Mesendoderm (in vitro differentiated cells): Measurements from ENCODE around the gene C3orf38. TPM values are rescaled to one million over a fixed set of nuclear protein-coding genes. Genes with fewer than 3 reads are reported as not detected.

ENCODE experiments used
- DNase-seq: peaks from one replicate; pipeline ENCODE4 v3.0.0; 2013
- H2AK5ac ChIP-seq: 2 replicates; pipeline ENCODE4 v1.6.1; 2013; ENCODE audit warnings: low read length, inconsistent platforms
- H2BK120ac ChIP-seq: 2 replicates; pipeline ENCODE4 v1.6.1; 2013; ENCODE audit warnings: low read depth, mild to moderate bottlenecking, low read length, moderate library complexity, mixed read lengths
- H2BK15ac ChIP-seq: replicated peaks from 2 replicates; pipeline ENCODE4 v1.6.1; 2013; ENCODE audit warnings: low read depth, mild to moderate bottlenecking, moderate library complexity
- H2BK5ac ChIP-seq: 2 replicates; pipeline ENCODE4 v1.6.1; 2013; ENCODE audit warnings: low read length, inconsistent platforms
- H3K18ac ChIP-seq: 2 replicates; pipeline ENCODE4 v1.6.1; 2013; ENCODE audit warnings: mild to moderate bottlenecking, low read length, mixed read lengths
- H3K23ac ChIP-seq: one replicate; pipeline ENCODE4 v1.6.1; 2013; ENCODE audit warnings: low read length
- H3K27ac ChIP-seq: 2 replicates; pipeline ENCODE4 v1.5.1; 2013; ENCODE audit warnings: low read depth, mild to moderate bottlenecking, inconsistent platforms, low read length, moderate library complexity
- H3K27me3 ChIP-seq: 2 replicates; pipeline ENCODE4 v1.6.1; 2013; ENCODE audit warnings: low read length, control low read depth, mild to moderate bottlenecking, inconsistent platforms; ENCODE audit not compliant: insufficient read depth, poor library complexity
- H3K36me3 ChIP-seq: 2 replicates; pipeline ENCODE4 v1.6.1; 2013; ENCODE audit warnings: low read length, inconsistent platforms; ENCODE audit not compliant: control insufficient read depth, insufficient read depth
- H3K4ac ChIP-seq: one replicate; pipeline ENCODE4 v1.6.1; 2013; ENCODE audit warnings: low read depth, mild to moderate bottlenecking, low read length, moderate library complexity
- H3K4me1 ChIP-seq: 2 replicates; pipeline ENCODE4 v1.6.1; 2013; ENCODE audit warnings: low read depth, low read length, inconsistent platforms; ENCODE audit not compliant: control insufficient read depth
- H3K4me2 ChIP-seq: 2 replicates; pipeline ENCODE4 v1.6.1; 2013; ENCODE audit warnings: low read length
- H3K4me3 ChIP-seq: 2 replicates; pipeline ENCODE4 v1.5.1; 2013; ENCODE audit warnings: mild to moderate bottlenecking, low read length
- H3K56ac ChIP-seq: one replicate; pipeline ENCODE4 v1.6.1; 2013; ENCODE audit warnings: low read length
- H3K79me1 ChIP-seq: 2 replicates; pipeline ENCODE4 v1.6.1; 2013; ENCODE audit warnings: low read length, inconsistent platforms
- H3K79me2 ChIP-seq: 2 replicates; pipeline ENCODE4 v1.6.1; 2013; ENCODE audit warnings: mild to moderate bottlenecking, low read length; ENCODE audit not compliant: control insufficient read depth, insufficient read depth
- H3K9ac ChIP-seq: 2 replicates; pipeline ENCODE4 v1.6.1; 2013; ENCODE audit warnings: low read length, inconsistent platforms
- H4K5ac ChIP-seq: one replicate; pipeline ENCODE4 v1.6.1; 2013; ENCODE audit warnings: low read length
- H4K8ac ChIP-seq: one replicate; pipeline ENCODE4 v1.6.1; 2013; ENCODE audit warnings: low read depth, mild to moderate bottlenecking, control low read depth, low read length, moderate library complexity
- WGBS: extraction: QIAGEN DNeasy Blood & Tissue Kit; methylation state at CpG from one replicate; pipeline ENCODE4 v1.1.7; 2013; ENCODE audit warnings: low lambda C conversion rate, missing lambda C conversion rate; ENCODE audit not compliant: insufficient coverage; ENCODE audit errors: extremely low coverage; 5-methylcytosine and 5-hydroxymethylcytosine counted together
- polyA plus RNA-seq, 2 experiments: library from polyadenylated mRNA; stranded (reverse); fragments of 200-250 nt; gene quantifications; one replicate each; pipeline ENCODE4 v1.2.3, GENCODE V29; 2013

The C3orf38 gene
- 21.7 TPM for polyA plus RNA-seq (2013, experiment 1 of 2)
- 22.6 TPM for polyA plus RNA-seq (2013, experiment 2 of 2)

DNA sequence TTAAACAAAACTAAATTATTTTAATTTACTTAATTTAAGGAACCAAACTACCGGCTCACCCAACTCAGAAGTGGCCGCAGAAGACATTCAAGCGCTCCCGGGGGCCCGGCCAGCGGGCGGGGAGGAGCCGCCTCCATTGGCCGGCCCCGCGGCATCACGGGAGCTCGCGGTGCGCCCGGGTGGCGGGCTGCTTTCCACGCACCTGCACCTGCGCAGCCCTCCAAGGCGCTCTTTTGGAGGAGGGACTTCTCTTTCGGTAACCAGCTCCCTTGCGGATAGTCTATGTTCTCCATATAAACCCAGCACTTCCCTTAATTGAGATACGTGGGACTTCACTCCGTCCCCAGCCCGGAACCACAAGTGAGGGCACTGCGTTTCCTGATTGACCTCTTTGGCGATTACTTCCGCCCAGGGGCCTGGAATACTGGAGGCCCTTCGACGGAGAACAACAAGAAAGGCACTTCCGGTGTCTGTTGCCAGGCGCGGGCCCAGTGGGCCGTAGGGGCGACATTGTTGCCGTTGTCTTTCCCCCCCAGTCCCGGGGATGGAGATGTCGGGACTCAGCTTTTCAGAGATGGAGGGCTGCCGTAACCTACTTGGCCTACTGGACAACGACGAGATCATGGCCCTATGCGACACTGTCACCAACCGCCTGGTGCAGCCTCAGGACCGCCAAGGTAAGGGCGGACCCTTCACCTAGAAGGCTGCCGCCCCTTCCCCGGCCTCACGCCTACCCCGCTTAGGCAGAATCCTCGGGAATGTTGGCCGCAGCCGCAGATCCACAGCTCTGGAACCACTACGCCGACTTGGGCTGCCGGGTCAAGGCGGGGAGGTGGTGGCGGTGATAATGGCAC is at the start of gene C3orf38:
Gene C3orf38 (plus strand): TSS at position 451 of the 854 bp plus-strand sequence. CDS start 94 bp downstream, at position 545.
- Histone ChIP-seq H3K27me3 (no peaks in the 10 kb centered on the region), H2BK5ac (peak within 1 kb of the TSS; percentile 85), H3K18ac (peak within 1 kb of the TSS; percentile 18), H3K4me1 (no peaks in the 10 kb centered on the region), H2BK120ac (no peak within 1 kb of the TSS), H2AK5ac (no peak within 1 kb of the TSS), H3K23ac (peak within 1 kb of the TSS; percentile 74), H3K56ac (peak within 1 kb of the TSS; percentile 98), H3K36me3 (peaks cover 2% of the 10 kb centered on the region), H4K8ac (peak within 1 kb of the TSS; percentile 78), H3K9ac (peak within 1 kb of the TSS; percentile 84), H3K79me1 (peaks cover 9% of the 10 kb centered on the region), H3K79me2 (peaks cover 26% of the 10 kb centered on the region), H3K4me3 (peak within 1 kb of the TSS; percentile 53), H2BK15ac (no peak within 1 kb of the TSS), H3K4ac (peak within 1 kb of the TSS; percentile 83), H3K27ac (peak within 1 kb of the TSS; percentile 93), H4K5ac (no peak within 1 kb of the TSS), H3K4me2 (peak within 1 kb of the TSS; percentile 84)
- peak; percentile 98 for DNase-seq
- no CpG with 5 or more reads among the region's 57 CpGs for WGBS

- Histone ChIP-seq H2BK15ac (no peak overlapping the region), H3K4me2 (no peak overlapping the region), H3K9ac (no peak overlapping the region), H3K27me3 (no peaks in the 10 kb centered on the region), H2BK5ac (no peak overlapping the region), H3K23ac (no peak overlapping the region), H4K5ac (no peak overlapping the region), H3K4ac (no peak overlapping the region), H3K56ac (no peak overlapping the region), H3K4me1 (no peaks in the 10 kb centered on the region), H2AK5ac (no peak overlapping the region), H3K4me3 (no peak overlapping the region), H4K8ac (no peak overlapping the region), H2BK120ac (no peak overlapping the region), H3K27ac (no peak overlapping the region), H3K79me1 (peaks cover 1% of the 10 kb centered on the region), H3K36me3 (no peaks in the 10 kb centered on the region), H3K18ac (no peak overlapping the region), H3K79me2 (peaks cover 1% of the 10 kb centered on the region)
- DNase-seq: no peak
- WGBS: no CpG with 5 or more reads among the region's 1 CpG
Observed at GRCh38 chr3:88101142-88101541, 48.6 kb upstream of the C3orf38 start.

- H3K23ac ChIP-seq: no peak overlapping the region
- H3K27me3 ChIP-seq: no peaks in the 10 kb centered on the region
- no peak overlapping the region for H3K9ac ChIP-seq
- no peak overlapping the region for H2BK5ac ChIP-seq
- H3K4ac ChIP-seq: no peak overlapping the region
- H3K36me3 ChIP-seq: no peaks in the 10 kb centered on the region
- no peak overlapping the region for H4K5ac ChIP-seq
- H3K4me1 ChIP-seq: no peaks in the 10 kb centered on the region
- H3K79me2 ChIP-seq: no peaks in the 10 kb centered on the region
- no peak overlapping the region for H3K18ac ChIP-seq
- H2AK5ac ChIP-seq: no peak overlapping the region
- no peak overlapping the region for H3K56ac ChIP-seq
- no peak overlapping the region for H2BK15ac ChIP-seq
- no peaks in the 10 kb centered on the region for H3K79me1 ChIP-seq
- H3K4me3 ChIP-seq: no peak overlapping the region
- no peak overlapping the region for H3K27ac ChIP-seq
- no peak overlapping the region for H3K4me2 ChIP-seq
- no peak for DNase-seq
- no peak overlapping the region for H4K8ac ChIP-seq
- H2BK120ac ChIP-seq: no peak overlapping the region
Observed at GRCh38 chr3:88105325-88105724, 44.4 kb upstream of the C3orf38 start.

DNA sequence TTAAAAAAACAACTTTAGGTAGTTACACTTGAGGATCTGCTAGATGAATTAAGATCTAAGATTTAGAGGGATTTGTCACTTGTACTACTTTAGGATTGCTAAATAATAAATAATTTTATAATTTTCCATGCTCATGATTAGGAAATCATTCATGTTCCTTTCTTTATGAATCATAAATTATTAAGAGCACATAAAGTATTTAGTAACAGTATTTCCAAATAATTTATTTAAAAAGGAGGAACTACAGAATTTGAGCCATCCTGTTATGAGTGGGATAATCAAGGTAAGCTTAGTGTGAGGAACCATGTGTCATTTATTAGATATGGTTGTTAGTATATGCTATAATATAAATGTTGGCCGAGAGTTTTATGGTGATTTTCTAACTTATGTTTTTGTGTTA is 37.5 kb upstream of the C3orf38 start:
- Histone ChIP-seq H3K56ac (no peak overlapping the region), H3K9ac (no peak overlapping the region), H2BK5ac (no peak overlapping the region), H3K27ac (no peak overlapping the region), H3K23ac (no peak overlapping the region), H2BK120ac (no peak overlapping the region), H3K4me3 (no peak overlapping the region), H3K18ac (no peak overlapping the region), H3K4me1 (no peaks in the 10 kb centered on the region), H3K27me3 (no peaks in the 10 kb centered on the region), H2AK5ac (no peak overlapping the region), H3K4me2 (no peak overlapping the region), H2BK15ac (no peak overlapping the region), H3K79me2 (no peaks in the 10 kb centered on the region), H3K36me3 (no peaks in the 10 kb centered on the region), H3K79me1 (peaks cover 2% of the 10 kb centered on the region), H4K5ac (no peak overlapping the region), H4K8ac (no peak overlapping the region), H3K4ac (no peak overlapping the region)
- DNase-seq: no peak
- no CpG with 5 or more reads among the region's 1 CpG for WGBS

GRCh38 chr3:88113311-88114162 is 36.2 kb upstream of the C3orf38 start:
- peak; percentile 84 for DNase-seq
- Histone ChIP-seq H3K4me1 (no peaks in the 10 kb centered on the region), H3K36me3 (no peaks in the 10 kb centered on the region), H3K4ac (no peak overlapping the region), H3K23ac (no peak overlapping the region), H3K27ac (no peak overlapping the region), H3K4me2 (no peak overlapping the region), H3K56ac (no peak overlapping the region), H2BK120ac (no peak overlapping the region), H2AK5ac (no peak overlapping the region), H3K27me3 (no peaks in the 10 kb centered on the region), H2BK5ac (no peak overlapping the region), H3K18ac (no peak overlapping the region), H3K9ac (no peak overlapping the region), H4K8ac (no peak overlapping the region), H3K79me1 (peaks cover 2% of the 10 kb centered on the region), H2BK15ac (no peak overlapping the region), H4K5ac (no peak overlapping the region), H3K79me2 (no peaks in the 10 kb centered on the region), H3K4me3 (no peak overlapping the region)
- no CpG with 5 or more reads among the region's 5 CpGs for WGBS
